GM12801 (cell line): ENCODE measurements around the gene TMPRSS13.

Source experiments
- TF ChIP-seq, protein P1 (sequence below): IDR thresholded peaks from one replicate; pipeline ENCODE4 v1.5.1; 2011; ENCODE audit warnings: control low read depth; ENCODE audit not compliant: insufficient read length; ENCODE audit errors: extremely low read depth

The TMPRSS13 gene

DNA sequence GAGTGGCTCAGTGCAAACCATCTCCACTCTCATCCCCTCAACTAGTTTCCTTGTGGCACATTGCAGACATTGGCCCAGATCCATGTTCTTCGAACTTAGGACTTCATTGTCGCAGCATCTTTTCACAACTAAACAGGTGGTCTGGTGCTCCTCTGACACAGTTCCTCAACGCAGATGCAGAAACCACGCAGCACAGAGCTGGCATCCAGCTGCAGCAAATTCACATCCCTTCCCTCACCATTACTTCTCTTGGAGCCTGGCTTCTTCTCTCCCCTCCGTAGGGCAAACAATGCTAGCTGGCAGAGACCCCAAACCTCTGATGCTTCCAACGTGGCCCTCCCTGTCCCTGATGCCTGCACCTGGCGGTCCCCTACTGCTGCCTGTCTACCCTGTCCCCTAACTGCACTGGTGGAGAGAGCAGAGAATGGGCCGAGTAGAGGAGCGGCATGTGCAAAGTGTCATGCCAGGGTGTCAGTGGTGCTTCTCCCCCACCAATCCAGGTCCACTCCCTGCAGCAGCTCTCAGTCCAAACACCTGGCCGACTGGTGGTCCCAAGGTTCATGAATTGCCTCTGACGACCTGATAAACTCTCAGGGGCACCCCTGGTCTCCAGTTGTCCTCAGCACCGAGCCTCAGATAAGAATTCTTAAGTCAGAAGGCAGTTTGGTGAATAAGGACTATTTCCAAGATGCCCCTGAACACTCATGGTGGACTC is 18.1 kb downstream of the TMPRSS13 start:
- TF ChIP-seq, protein P1, sequence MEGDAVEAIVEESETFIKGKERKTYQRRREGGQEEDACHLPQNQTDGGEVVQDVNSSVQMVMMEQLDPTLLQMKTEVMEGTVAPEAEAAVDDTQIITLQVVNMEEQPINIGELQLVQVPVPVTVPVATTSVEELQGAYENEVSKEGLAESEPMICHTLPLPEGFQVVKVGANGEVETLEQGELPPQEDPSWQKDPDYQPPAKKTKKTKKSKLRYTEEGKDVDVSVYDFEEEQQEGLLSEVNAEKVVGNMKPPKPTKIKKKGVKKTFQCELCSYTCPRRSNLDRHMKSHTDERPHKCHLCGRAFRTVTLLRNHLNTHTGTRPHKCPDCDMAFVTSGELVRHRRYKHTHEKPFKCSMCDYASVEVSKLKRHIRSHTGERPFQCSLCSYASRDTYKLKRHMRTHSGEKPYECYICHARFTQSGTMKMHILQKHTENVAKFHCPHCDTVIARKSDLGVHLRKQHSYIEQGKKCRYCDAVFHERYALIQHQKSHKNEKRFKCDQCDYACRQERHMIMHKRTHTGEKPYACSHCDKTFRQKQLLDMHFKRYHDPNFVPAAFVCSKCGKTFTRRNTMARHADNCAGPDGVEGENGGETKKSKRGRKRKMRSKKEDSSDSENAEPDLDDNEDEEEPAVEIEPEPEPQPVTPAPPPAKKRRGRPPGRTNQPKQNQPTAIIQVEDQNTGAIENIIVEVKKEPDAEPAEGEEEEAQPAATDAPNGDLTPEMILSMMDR = no peak

DNA sequence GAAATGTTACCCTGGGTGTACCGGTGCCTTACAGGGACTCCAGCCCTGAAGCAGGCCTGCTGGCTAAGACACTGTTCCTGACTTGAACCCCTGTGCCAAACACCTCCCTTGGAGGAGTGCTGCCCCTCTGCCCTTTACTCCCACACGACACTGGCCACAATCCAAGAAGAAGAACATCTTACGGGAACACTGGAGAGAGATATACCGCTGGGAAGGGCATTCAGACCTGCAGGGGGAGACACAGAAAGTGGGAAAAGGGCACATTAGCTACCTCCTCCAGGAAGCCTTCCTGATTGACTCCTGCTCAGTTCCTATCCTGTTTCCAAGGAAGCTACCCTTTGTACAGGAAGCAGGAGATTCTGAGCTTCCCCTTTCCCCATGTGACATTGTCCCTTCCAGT is 18.7 kb downstream of the TMPRSS13 start:
- TF ChIP-seq, protein P1 = no peak

DNA sequence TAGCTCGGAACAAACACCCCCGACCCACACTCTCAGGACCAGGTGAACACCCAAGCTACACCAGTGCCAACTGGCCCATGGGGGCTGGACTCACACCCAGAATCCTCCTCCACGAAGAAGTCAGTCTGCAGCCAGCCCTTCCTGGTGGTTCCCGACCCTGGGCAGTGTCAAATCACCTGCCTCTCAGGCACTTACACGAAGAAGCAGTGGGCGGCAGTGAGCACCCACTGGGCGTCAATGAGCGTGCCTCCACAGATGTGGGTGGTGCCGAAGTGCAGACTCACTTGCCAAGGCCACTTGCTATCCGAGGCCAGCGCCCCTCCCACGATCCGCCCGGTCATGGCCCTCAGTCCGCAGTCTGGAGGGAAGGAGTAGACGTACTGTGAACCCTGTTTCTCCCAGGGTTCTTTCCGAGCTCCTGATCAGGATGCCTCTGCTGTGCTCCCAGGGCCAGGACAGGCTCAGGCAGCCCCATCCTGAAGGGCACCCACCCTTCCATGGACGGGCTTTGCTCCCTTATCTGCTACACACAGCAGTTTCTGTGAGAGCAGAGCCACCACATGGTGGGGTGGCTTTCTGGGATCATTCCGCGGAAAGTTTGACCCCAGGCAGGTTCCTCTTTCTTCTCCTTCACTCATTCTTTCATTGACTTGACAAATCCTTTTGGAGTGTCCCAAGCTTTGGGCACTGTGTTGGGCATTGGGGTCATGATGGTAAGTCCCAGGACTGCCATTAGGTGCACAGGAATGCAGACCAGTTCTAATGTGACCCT is 19.4 kb downstream of the TMPRSS13 start:
- TF ChIP-seq, protein P1 = no peak

DNA sequence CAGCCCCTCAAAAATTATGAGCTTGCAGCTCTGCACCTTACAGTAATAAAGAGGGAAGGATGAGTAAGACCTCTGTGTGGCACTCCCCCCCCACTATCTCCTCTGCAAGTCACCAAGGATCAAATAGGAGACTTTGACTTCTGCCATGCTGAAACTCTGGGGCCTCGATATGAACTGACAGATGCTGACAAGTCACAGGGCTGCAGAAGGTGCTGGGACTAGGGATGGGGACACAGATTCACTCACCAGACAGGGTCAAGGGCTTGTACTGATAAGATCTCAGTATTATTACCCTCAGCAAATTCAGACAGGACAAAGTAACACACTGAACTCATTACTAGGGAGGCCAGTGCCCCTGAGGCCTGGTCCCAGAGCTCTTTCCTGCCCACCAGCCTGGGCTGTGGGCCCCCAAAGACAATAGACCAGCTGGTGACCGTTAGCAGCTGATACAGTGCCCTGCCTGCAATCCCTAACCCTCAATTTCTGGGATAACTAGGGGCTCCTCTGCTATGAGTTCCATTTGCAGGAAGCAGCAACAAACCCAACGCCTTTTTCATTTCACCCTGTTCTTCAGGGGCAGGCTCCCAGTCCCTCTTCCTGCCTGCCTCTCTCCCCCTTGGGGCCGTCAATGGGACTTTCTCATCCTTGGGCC is 20.1 kb downstream of the TMPRSS13 start:
- TF ChIP-seq, protein P1 = no peak

DNA sequence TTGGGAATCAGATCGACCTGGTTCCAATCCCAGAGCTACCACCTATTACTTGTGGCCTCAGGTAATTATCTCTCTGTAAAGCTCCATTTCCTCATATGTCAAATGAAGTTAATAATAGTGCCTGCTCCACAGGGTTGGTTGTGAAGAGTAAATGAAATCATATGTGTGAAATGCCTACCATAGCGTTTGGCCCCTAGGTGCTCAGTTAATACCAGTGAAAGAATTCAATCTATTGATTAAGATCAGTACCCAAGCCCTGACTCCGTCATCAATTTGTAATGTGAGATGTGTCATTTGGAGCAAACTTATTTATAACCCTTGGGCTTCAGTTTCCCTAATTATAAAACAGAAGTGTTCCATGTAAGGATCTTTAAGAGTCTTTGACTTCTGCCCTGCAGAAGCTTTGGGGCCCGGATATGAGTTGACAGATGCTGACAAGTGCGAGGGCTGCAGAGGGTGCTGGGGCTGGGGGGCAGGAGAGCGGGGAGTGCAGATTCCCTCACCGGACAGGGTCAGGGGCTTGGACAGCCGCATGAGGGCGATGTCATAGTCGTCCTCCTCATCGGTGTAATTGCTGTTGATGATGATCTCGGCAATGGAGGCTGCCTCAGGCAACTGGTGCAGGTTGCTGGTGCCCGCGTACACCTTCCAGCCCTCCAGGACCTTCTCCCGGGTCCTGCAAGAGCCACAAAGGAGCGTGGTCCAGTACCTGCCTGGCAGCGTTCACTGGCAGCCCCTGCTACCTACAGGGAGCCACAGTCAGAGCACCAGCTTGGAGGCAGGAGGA is 20.9 kb downstream of the TMPRSS13 start:
- TF ChIP-seq, protein P1 = no peak

DNA sequence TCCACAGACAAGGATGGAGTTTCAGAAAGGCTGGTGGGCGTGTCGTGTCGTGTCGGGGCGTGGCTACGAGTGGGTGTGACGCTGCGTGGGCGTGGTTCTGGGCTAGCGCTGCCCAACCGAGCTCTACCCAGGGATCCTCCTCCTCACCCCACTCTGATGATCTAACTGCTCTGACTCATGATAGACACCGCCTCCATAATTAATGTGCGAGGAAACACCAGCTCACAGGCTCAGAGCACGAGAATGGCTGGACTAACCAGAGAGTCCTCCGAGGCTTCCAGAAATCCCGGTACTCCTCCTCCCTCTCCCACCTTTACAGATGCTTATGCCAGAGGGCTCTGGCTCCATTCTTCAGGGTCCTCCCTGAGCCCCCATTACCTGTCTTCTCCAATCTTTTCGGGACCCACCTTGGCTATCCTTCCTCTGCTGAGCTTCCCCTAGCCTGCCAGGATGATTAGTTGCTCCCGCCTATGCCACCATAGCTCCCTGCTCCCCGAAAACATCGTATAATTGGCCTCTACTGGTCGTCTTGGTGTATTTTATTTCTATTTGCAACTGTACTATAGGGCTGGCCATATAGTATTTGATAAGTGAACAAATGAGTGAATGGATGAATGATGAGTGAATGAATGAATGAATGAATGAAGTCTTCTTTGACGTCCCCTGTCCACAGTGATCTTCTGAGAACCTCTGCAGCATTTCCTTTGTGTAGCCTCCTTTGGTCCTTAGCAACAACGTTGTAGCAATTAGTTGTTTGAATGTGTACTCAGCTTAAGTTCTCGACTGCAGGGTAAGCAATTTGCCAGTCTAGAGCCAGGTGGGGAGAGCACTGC is 21.7 kb downstream of the TMPRSS13 start:
- TF ChIP-seq, protein P1 = no peak
